ENCODE results near the gene PRSS22.

PRSS22 gene

GRCh38 chr16:2806286-2806685, 51.7 kb downstream of the PRSS22 start:
- Histone ChIP-seq H3K9me2 (replicated peaks; ENCODE audit: low read depth, low read length) (no peaks in the 10 kb centered on the region), H3K9ac (ENCODE audit: low read depth, low read length, poor library complexity, severe bottlenecking) (no peak overlapping the region), H3K9me3 (ENCODE audit: insufficient read depth, low read depth, low read length) (no peaks in the 10 kb centered on the region; the same call in 1 of the 2 replicates), H3K36me3 (ENCODE audit: insufficient read depth, low read length) (no peaks in the 10 kb centered on the region), H3K27me3 (ENCODE audit: insufficient read depth, low read length, poor library complexity, severe bottlenecking) (no peaks in the 10 kb centered on the region), H3K4me1 (ENCODE audit: insufficient read depth, low read length, poor library complexity, severe bottlenecking) (no peaks in the 10 kb centered on the region), H2AFZ (ENCODE audit: low read length) (no peak overlapping the region), H3F3A (ENCODE audit: low read depth) (no peaks in the 10 kb centered on the region), H4K20me1 (ENCODE audit: insufficient read depth, low read length, poor library complexity, severe bottlenecking) (no peaks in the 10 kb centered on the region), H3K79me2 (ENCODE audit: insufficient read depth, low read length) (no peaks in the 10 kb centered on the region), H3K4me2 (ENCODE audit: low read depth, low read length, poor library complexity, severe bottlenecking) (no peak overlapping the region), H3K4me3 (ENCODE audit: low read length, poor library complexity, severe bottlenecking) (no peak overlapping the region)
- TF ChIP-seq EZH2phosphoT487 (IDR thresholded peaks at IDR 0.05; ENCODE audit: borderline replicate concordance): no peak
- no peak for TF ChIP-seq CTCF (conservative IDR thresholded peaks at IDR 0.05; ENCODE audit: low read length)

GRCh38 chr16:2804728-2805127, 53.2 kb downstream of the PRSS22 start:
- Histone ChIP-seq H4K20me1 (ENCODE audit: insufficient read depth, low read length, poor library complexity, severe bottlenecking) (no peaks in the 10 kb centered on the region), H3K9me3 (ENCODE audit: insufficient read depth, low read depth, low read length) (no peaks in the 10 kb centered on the region; the same call in 1 of the 2 replicates), H3F3A (ENCODE audit: low read depth) (no peaks in the 10 kb centered on the region), H3K9ac (ENCODE audit: low read depth, low read length, poor library complexity, severe bottlenecking) (no peak overlapping the region), H3K4me3 (ENCODE audit: low read length, poor library complexity, severe bottlenecking) (no peak overlapping the region), H3K9me2 (replicated peaks; ENCODE audit: low read depth, low read length) (no peaks in the 10 kb centered on the region), H3K4me1 (ENCODE audit: insufficient read depth, low read length, poor library complexity, severe bottlenecking) (no peaks in the 10 kb centered on the region), H2AFZ (ENCODE audit: low read length) (no peak overlapping the region), H3K27me3 (ENCODE audit: insufficient read depth, low read length, poor library complexity, severe bottlenecking) (no peaks in the 10 kb centered on the region), H3K79me2 (ENCODE audit: insufficient read depth, low read length) (no peaks in the 10 kb centered on the region), H3K36me3 (ENCODE audit: insufficient read depth, low read length) (no peaks in the 10 kb centered on the region), H3K4me2 (ENCODE audit: low read depth, low read length, poor library complexity, severe bottlenecking) (no peak overlapping the region)
- TF ChIP-seq CTCF (conservative IDR thresholded peaks at IDR 0.05; ENCODE audit: low read length) (no peak), EZH2phosphoT487 (IDR thresholded peaks at IDR 0.05; ENCODE audit: borderline replicate concordance) (no peak)

- Histone ChIP-seq H3K27me3 (ENCODE audit: insufficient read depth, low read length, poor library complexity, severe bottlenecking) (no peaks in the 10 kb centered on the region), H3K9me2 (replicated peaks; ENCODE audit: low read depth, low read length) (no peaks in the 10 kb centered on the region), H3K4me3 (ENCODE audit: low read length, poor library complexity, severe bottlenecking) (no peak overlapping the region), H2AFZ (ENCODE audit: low read length) (no peak overlapping the region), H3K4me2 (ENCODE audit: low read depth, low read length, poor library complexity, severe bottlenecking) (no peak overlapping the region), H3K9ac (ENCODE audit: low read depth, low read length, poor library complexity, severe bottlenecking) (no peak overlapping the region), H3K36me3 (ENCODE audit: insufficient read depth, low read length) (no peaks in the 10 kb centered on the region), H3K4me1 (ENCODE audit: insufficient read depth, low read length, poor library complexity, severe bottlenecking) (no peaks in the 10 kb centered on the region), H3F3A (ENCODE audit: low read depth) (no peaks in the 10 kb centered on the region), H3K79me2 (ENCODE audit: insufficient read depth, low read length) (no peaks in the 10 kb centered on the region), H4K20me1 (ENCODE audit: insufficient read depth, low read length, poor library complexity, severe bottlenecking) (no peaks in the 10 kb centered on the region), H3K9me3 (ENCODE audit: insufficient read depth, low read depth, low read length) (no peaks in the 10 kb centered on the region; the same call in 1 of the 2 replicates)
- no peak for TF ChIP-seq EZH2phosphoT487 (IDR thresholded peaks at IDR 0.05; ENCODE audit: borderline replicate concordance)
These were observed 54.3 kb downstream of the PRSS22 start for GRCh38 chr16:2803545-2804195.
